ENCODE measurements around the gene GALNTL6.
"Not testable (repeated sequence)": the region's sequence is repeated elsewhere in the genome, so short reads cannot be mapped to it uniquely, and the experiment has no call there.

Gene GALNTL6

GRCh38 chr4:173013232-173013930 lies 1200.2 kb downstream of the GALNTL6 start:
- DNase-seq (ENCODE audit: low read depth in 2 of 2) = peak in 1 of 2 donors; percentile 22

- no peak for DNase-seq (ENCODE audit: low read depth in 2 of 2)
These were observed 1200.9 kb downstream of the GALNTL6 start for GRCh38 chr4:173014113-173014558.

GRCh38 chr4:173014836-173015235 lies 1201.6 kb downstream of the GALNTL6 start:
- DNase-seq (ENCODE audit: low read depth in 2 of 2) = no peak

- DNase-seq (ENCODE audit: low read depth in 2 of 2) = no peak
These were observed 1204.6 kb downstream of the GALNTL6 start for GRCh38 chr4:173017802-173018201.

GRCh38 chr4:173018446-173018845 lies 1205.2 kb downstream of the GALNTL6 start:
- no peak for DNase-seq (ENCODE audit: low read depth in 2 of 2)

GRCh38 chr4:173019664-173020063 lies 1206.5 kb downstream of the GALNTL6 start:
- no peak for DNase-seq (ENCODE audit: low read depth in 2 of 2)

- DNase-seq (ENCODE audit: low read depth in 2 of 2) = not testable (repeated sequence)
These were observed 1208.8 kb downstream of the GALNTL6 start for GRCh38 chr4:173021746-173022573.

GRCh38 chr4:173024203-173024602 lies 1211.0 kb downstream of the GALNTL6 start:
- no peak for DNase-seq (ENCODE audit: low read depth in 2 of 2)

GRCh38 chr4:173025131-173025530 lies 1211.9 kb downstream of the GALNTL6 start:
- DNase-seq (ENCODE audit: low read depth in 2 of 2) = no peak

- no peak for DNase-seq (ENCODE audit: low read depth in 2 of 2)
These were observed 1224.0 kb downstream of the GALNTL6 start for GRCh38 chr4:173037242-173037641.

GRCh38 chr4:173038192-173038896 lies 1225.1 kb downstream of the GALNTL6 start:
- DNase-seq (ENCODE audit: low read depth in 2 of 2) = no peak

GRCh38 chr4:173039617-173040577 lies 1226.7 kb downstream of the GALNTL6 start:
- DNase-seq (ENCODE audit: low read depth in 2 of 2) = no peak

GRCh38 chr4:173041482-173041881 lies 1228.3 kb downstream of the GALNTL6 start:
- no peak for DNase-seq (ENCODE audit: low read depth in 2 of 2)

- not testable (repeated sequence) for DNase-seq (ENCODE audit: low read depth in 2 of 2)
These were observed 1228.9 kb downstream of the GALNTL6 start for GRCh38 chr4:173042139-173042538.

GRCh38 chr4:173044340-173044739 lies 1231.1 kb downstream of the GALNTL6 start:
- no peak for DNase-seq (ENCODE audit: low read depth in 2 of 2)

- DNase-seq (ENCODE audit: low read depth in 2 of 2) = no peak
These were observed 1232.4 kb downstream of the GALNTL6 start for GRCh38 chr4:173045571-173045970.

- no peak for DNase-seq (ENCODE audit: low read depth in 2 of 2)
These were observed 1232.9 kb downstream of the GALNTL6 start for GRCh38 chr4:173046144-173046543.

GRCh38 chr4:173046818-173047217 lies 1233.6 kb downstream of the GALNTL6 start:
- no peak for DNase-seq (ENCODE audit: low read depth in 2 of 2)

GRCh38 chr4:173051232-173051631 lies 1238.0 kb downstream of the GALNTL6 start:
- DNase-seq (ENCODE audit: low read depth in 2 of 2) = no peak

- no peak for DNase-seq (ENCODE audit: low read depth in 2 of 2)
These were observed 1238.5 kb downstream of the GALNTL6 start for GRCh38 chr4:173051716-173052115.

- DNase-seq (ENCODE audit: low read depth in 2 of 2) = no peak
These were observed 1239.2 kb downstream of the GALNTL6 start for GRCh38 chr4:173052439-173052838.

Measured in stimulated activated CD4-positive, alpha-beta T cell treated with anti-CD3 and anti-CD28 coated beads, Interleukin-15, amount 100 ng/mL, for 48 hours (primary cell).